Smooth muscle cell (in vitro differentiated cells): Measurements from ENCODE around the gene WNT16. TPM values are rescaled to one million over a fixed set of nuclear protein-coding genes. Genes with fewer than 3 reads are reported as not detected.

Experiments used
- DNase-seq: peaks from one replicate; lab custom pipeline; 2025; ENCODE audit not compliant: unreplicated experiment; lab: John Stamatoyannopoulos, UW
- H2AFZ ChIP-seq: fragments of 200-600 bp; sonication (generic); 2 replicates; pipeline ENCODE4 v1.6.0; 2016; ENCODE audit warnings: antibody characterized with exemption, low read depth, mild to moderate bottlenecking
- H3F3A ChIP-seq: fragments of 200-600 bp; sonication (generic); 2 replicates; pipeline ENCODE4 v1.6.0; 2017; ENCODE audit warnings: antibody characterized with exemption, low read depth
- H3K27ac ChIP-seq: fragments of 200-600 bp; sonication (generic); 2 replicates; pipeline ENCODE4 v1.5.1; 2016; ENCODE audit warnings: low read depth, mild to moderate bottlenecking
- H3K27me3 ChIP-seq: fragments of 200-600 bp; sonication (generic); 2 replicates; pipeline ENCODE4 v1.6.1; 2016; ENCODE audit warnings: low read depth, mild to moderate bottlenecking
- H3K36me3 ChIP-seq: fragments of 200-600 bp; sonication (generic); 2 replicates; pipeline ENCODE4 v1.5.1; 2016; ENCODE audit warnings: low read depth
- H3K4me1 ChIP-seq: fragments of 200-600 bp; sonication (generic); 2 replicates; pipeline ENCODE4 v1.5.1; 2016; ENCODE audit warnings: low read depth
- H3K4me2 ChIP-seq: fragments of 200-600 bp; sonication (generic); 2 replicates; pipeline ENCODE4 v1.6.0; 2016; ENCODE audit warnings: mild to moderate bottlenecking
- H3K4me3 ChIP-seq: fragments of 200-600 bp; sonication (generic); 2 replicates; pipeline ENCODE4 v1.5.1; 2016; ENCODE audit warnings: mild to moderate bottlenecking
- H3K79me2 ChIP-seq: fragments of 200-600 bp; sonication (generic); 2 replicates; pipeline ENCODE4 v1.6.0; 2016; ENCODE audit warnings: low read depth, mild to moderate bottlenecking
- H3K9ac ChIP-seq: fragments of 200-600 bp; sonication (generic); 2 replicates; pipeline ENCODE4 v1.6.0; 2016; ENCODE audit warnings: low read depth
- H3K9me3 ChIP-seq: fragments of 200-600 bp; sonication (generic); replicated peaks from 2 replicates; pipeline ENCODE4 v1.5.1; 2016; ENCODE audit warnings: low read depth
- H4K20me1 ChIP-seq: fragments of 200-600 bp; sonication (generic); 2 replicates; pipeline ENCODE4 v1.6.0; 2016; ENCODE audit warnings: low read depth
- CTCF ChIP-seq: fragments of 200-600 bp; sonication (generic); IDR thresholded peaks from 2 replicates; pipeline ENCODE4 v1.5.1; 2017; ENCODE audit warnings: borderline replicate concordance, mild to moderate bottlenecking, antibody characterized with exemption; ENCODE audit not compliant: insufficient read depth, poor library complexity, severe bottlenecking
- whole genome bisulfite sequencing: methylation state at CpG from one replicate; pipeline ENCODE4 v1.1.7; 2016; ENCODE audit warnings: low lambda C conversion rate; 5-methylcytosine and 5-hydroxymethylcytosine counted together
- polyA plus RNA-seq: library from polyadenylated mRNA; unstranded; fragments of >200 nt; fragmentation: Nextera tagmentation; extraction: Ambion mirVana; gene quantifications from 2 replicates; pipeline ENCODE4 v1.2.1, GENCODE V29; 2016
- total RNA-seq: library from RNA; depleted of rRNA; stranded (reverse); fragments of >200 nt; gene quantifications from 2 replicates; pipeline ENCODE4 v1.2.3, GENCODE V29; 2014

The WNT16 gene
- total and polyA plus RNA-seq, 2 experiments from 2014 or later: 0.08 TPM; not detected in 1

GRCh38 chr7:121385056-121385799 is 56.4 kb downstream of the WNT16 start:
- peaks cover 2% of the 10 kb centered on the region for H3K4me1 ChIP-seq
- no peak overlapping the region for H3K27ac ChIP-seq
- no peaks in the 10 kb centered on the region for H3K27me3 ChIP-seq
- H3K9me3 ChIP-seq: no peaks in the 10 kb centered on the region
- no peaks in the 10 kb centered on the region for H3F3A ChIP-seq
- peaks cover 98% of the 10 kb centered on the region for H3K79me2 ChIP-seq
- H3K36me3 ChIP-seq: no peaks in the 10 kb centered on the region
- H2AFZ ChIP-seq: no peak overlapping the region
- no peak for DNase-seq
- H3K9ac ChIP-seq: no peak overlapping the region
- no peak overlapping the region for H3K4me2 ChIP-seq
- WGBS: 94% methylated on average over 4 of the region's 4 CpGs
- H3K4me3 ChIP-seq: no peak overlapping the region
- peaks cover 100% of the 10 kb centered on the region for H4K20me1 ChIP-seq
- TF ChIP-seq CTCF: no peak

GRCh38 chr7:121385800-121386179 is 57.0 kb downstream of the WNT16 start:
- Histone ChIP-seq H4K20me1 (peaks cover 100% of the 10 kb centered on the region), H3K36me3 (no peaks in the 10 kb centered on the region), H3K27me3 (no peaks in the 10 kb centered on the region), H3K4me2 (no peak overlapping the region), H3K9ac (no peak overlapping the region), H2AFZ (no peak overlapping the region), H3K9me3 (no peaks in the 10 kb centered on the region), H3K4me3 (no peak overlapping the region), H3K27ac (no peak overlapping the region), H3F3A (no peaks in the 10 kb centered on the region), H3K4me1 (peaks cover 2% of the 10 kb centered on the region), H3K79me2 (peaks cover 100% of the 10 kb centered on the region)
- DNase-seq: no peak
- WGBS: 45% methylated on average over 1 of the region's 1 CpG
- no peak for TF ChIP-seq CTCF

- Histone ChIP-seq H4K20me1 (peaks cover 100% of the 10 kb centered on the region), H3K27me3 (no peaks in the 10 kb centered on the region), H3F3A (no peaks in the 10 kb centered on the region), H3K27ac (no peak overlapping the region), H3K79me2 (peaks cover 100% of the 10 kb centered on the region), H3K36me3 (no peaks in the 10 kb centered on the region), H2AFZ (no peak overlapping the region), H3K4me1 (peaks cover 2% of the 10 kb centered on the region), H3K9me3 (no peaks in the 10 kb centered on the region), H3K4me3 (no peak overlapping the region), H3K9ac (no peak overlapping the region), H3K4me2 (no peak overlapping the region)
- no peak for DNase-seq
- 97% methylated on average over 1 of the region's 1 CpG for WGBS
- TF ChIP-seq CTCF: no peak
Measured at GRCh38 chr7:121388950-121389349, 60.1 kb downstream of the WNT16 start.

GRCh38 chr7:121390109-121390508 is 61.3 kb downstream of the WNT16 start:
- no peak for DNase-seq
- Histone ChIP-seq H3K79me2 (peaks cover 100% of the 10 kb centered on the region), H2AFZ (no peak overlapping the region), H3K27me3 (no peaks in the 10 kb centered on the region), H3F3A (no peaks in the 10 kb centered on the region), H4K20me1 (peaks cover 99% of the 10 kb centered on the region), H3K4me1 (peaks cover 9% of the 10 kb centered on the region), H3K9me3 (no peaks in the 10 kb centered on the region), H3K9ac (no peak overlapping the region), H3K4me2 (no peak overlapping the region), H3K36me3 (no peaks in the 10 kb centered on the region), H3K27ac (no peak overlapping the region), H3K4me3 (no peak overlapping the region)
- no peak for TF ChIP-seq CTCF
